Measurements from ENCODE around the gene INPP5A. TPM values are rescaled to one million over a fixed set of nuclear protein-coding genes. Genes with fewer than 3 reads are reported as not detected.

Gene INPP5A
- total RNA-seq, 6 donors from 2014 or later = 28.6 to 81.7 (median 44.8) TPM

- Histone ChIP-seq H3K4me3 (no peak overlapping the region), H3K9me3 (no peaks in the 10 kb centered on the region), H3K36me3 (no peaks in the 10 kb centered on the region), H3K27me3 (no peaks in the 10 kb centered on the region), H3K27ac (no peak overlapping the region), H3K4me1 (peaks cover 38 to 65% (median 54%) of the 10 kb centered on the region in 4 donors)
- WGBS, 2 donors = 93 to 96% methylated on average over 11 to 14 of the region's 14 CpGs
- TF ChIP-seq POLR2A (IDR thresholded peaks at IDR 0.05) = no peak
- TF ChIP-seq CTCF (IDR thresholded peaks at IDR 0.05) = no peak
- TF ChIP-seq POLR2AphosphoS5 (IDR thresholded peaks at IDR 0.05) = no peak
- no peak for TF ChIP-seq EP300 (IDR thresholded peaks at IDR 0.05)
- no peak for DNase-seq
- ATAC-seq (ENCODE audit: low FRiP score in 2 of 2) = no peak
These were observed 11.3 kb downstream of the INPP5A start for GRCh38 chr10:132548869-132549268.

GRCh38 chr10:132549371-132549770 lies 11.8 kb downstream of the INPP5A start:
- WGBS, 2 donors = 71 to 80% methylated on average over 7 to 12 of the region's 12 CpGs
- Histone ChIP-seq H3K4me1 (peaks cover 34 to 63% (median 51%) of the 10 kb centered on the region in 4 donors), H3K4me3 (no peak overlapping the region), H3K36me3 (no peaks in the 10 kb centered on the region), H3K27ac (no peak overlapping the region), H3K9me3 (no peaks in the 10 kb centered on the region), H3K27me3 (no peaks in the 10 kb centered on the region)
- DNase-seq = peak in 1 of 2 donors; percentile 68
- TF ChIP-seq CTCF (IDR thresholded peaks at IDR 0.05) (no peak), POLR2AphosphoS5 (IDR thresholded peaks at IDR 0.05) (no peak), EP300 (IDR thresholded peaks at IDR 0.05) (no peak), POLR2A (IDR thresholded peaks at IDR 0.05) (no peak)
- ATAC-seq (ENCODE audit: low FRiP score in 2 of 2) = no peak

- ATAC-seq (ENCODE audit: low FRiP score in 2 of 2) (peak in 1 of 2 donors; percentile 13), DNase-seq (peak in 1 of 2 donors; percentile 46)
- peak overlapping the region; percentile 60 to 83 (median 74) for H3K27ac ChIP-seq
- peaks cover 34 to 63% (median 51%) of the 10 kb centered on the region in 4 donors for H3K4me1 ChIP-seq
- H3K9me3 ChIP-seq = no peaks in the 10 kb centered on the region
- no peaks in the 10 kb centered on the region for H3K36me3 ChIP-seq
- no peak overlapping the region for H3K4me3 ChIP-seq
- 89 to 91% methylated on average over 6 to 15 of the region's 20 CpGs for WGBS, 2 donors
- H3K27me3 ChIP-seq = no peaks in the 10 kb centered on the region
- TF ChIP-seq CTCF (IDR thresholded peaks at IDR 0.05) (no peak), POLR2AphosphoS5 (IDR thresholded peaks at IDR 0.05) (no peak)
These were observed 12.9 kb downstream of the INPP5A start for GRCh38 chr10:132550366-132551092.

GRCh38 chr10:132551093-132551807 lies 13.7 kb downstream of the INPP5A start:
- Histone ChIP-seq H3K27me3 (no peaks in the 10 kb centered on the region), H3K27ac (peak overlapping the region; percentile 60 to 83 (median 74)), H3K4me3 (no peak overlapping the region), H3K9me3 (no peaks in the 10 kb centered on the region), H3K36me3 (no peaks in the 10 kb centered on the region), H3K4me1 (peaks cover 38 to 63% (median 50%) of the 10 kb centered on the region in 4 donors)
- 38 to 67% methylated on average over 7 to 15 of the region's 15 CpGs for WGBS, 2 donors
- DNase-seq (peak; percentile 45 to 55), ATAC-seq (ENCODE audit: low FRiP score in 2 of 2) (peak in 1 of 2 donors; percentile 44)
- TF ChIP-seq CTCF (IDR thresholded peaks at IDR 0.05) (no peak), POLR2AphosphoS5 (IDR thresholded peaks at IDR 0.05) (peak; percentile 43 to 51)

Data from upper lobe of left lung (tissue), 6 donors.